Measurements from ENCODE around the gene KIAA0753. TPM values are rescaled to one million over a fixed set of nuclear protein-coding genes. Genes with fewer than 3 reads are reported as not detected.

KIAA0753 gene

DNA sequence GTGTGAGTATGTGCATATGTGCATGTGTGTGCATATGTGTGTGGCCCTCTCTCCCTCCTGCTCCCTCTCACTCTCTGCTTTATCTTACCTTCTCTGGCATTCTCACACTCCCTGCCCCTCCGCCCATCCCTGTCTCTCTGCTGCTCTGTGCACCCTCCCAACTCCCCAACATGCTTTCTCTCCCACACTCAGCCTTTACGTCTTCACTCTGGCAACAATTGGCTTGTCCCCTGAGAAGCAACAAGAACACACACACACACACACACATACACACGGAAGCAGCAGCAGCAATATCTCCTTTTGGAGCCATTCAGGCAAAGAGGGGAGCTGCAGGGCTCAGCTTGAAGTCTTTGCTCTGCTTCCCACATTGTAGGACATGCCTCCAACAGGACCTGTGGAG lies 112.0 kb downstream of the KIAA0753 start:
- no peak for DNase-seq (ENCODE audit: low read depth in 1 of 2, low spot score in 1 of 2)
- no peaks in the 10 kb centered on the region for H3K27me3 ChIP-seq (ENCODE audit: insufficient read depth, poor library complexity, severe bottlenecking)
- H3K4me3 ChIP-seq (replicated peaks; ENCODE audit: insufficient read depth, low read length) = no peak overlapping the region
- no peak overlapping the region for H3K27ac ChIP-seq (replicated peaks)
- TF ChIP-seq POLR2AphosphoS5 (IDR thresholded peaks at IDR 0.05; ENCODE audit: low read depth) (no peak), SPI1 (IDR thresholded peaks at IDR 0.05; ENCODE audit: borderline replicate concordance, low read depth) (no peak), GABPA (IDR thresholded peaks at IDR 0.05; ENCODE audit: low read depth) (no peak)
- TF ChIP-seq, protein P1, sequence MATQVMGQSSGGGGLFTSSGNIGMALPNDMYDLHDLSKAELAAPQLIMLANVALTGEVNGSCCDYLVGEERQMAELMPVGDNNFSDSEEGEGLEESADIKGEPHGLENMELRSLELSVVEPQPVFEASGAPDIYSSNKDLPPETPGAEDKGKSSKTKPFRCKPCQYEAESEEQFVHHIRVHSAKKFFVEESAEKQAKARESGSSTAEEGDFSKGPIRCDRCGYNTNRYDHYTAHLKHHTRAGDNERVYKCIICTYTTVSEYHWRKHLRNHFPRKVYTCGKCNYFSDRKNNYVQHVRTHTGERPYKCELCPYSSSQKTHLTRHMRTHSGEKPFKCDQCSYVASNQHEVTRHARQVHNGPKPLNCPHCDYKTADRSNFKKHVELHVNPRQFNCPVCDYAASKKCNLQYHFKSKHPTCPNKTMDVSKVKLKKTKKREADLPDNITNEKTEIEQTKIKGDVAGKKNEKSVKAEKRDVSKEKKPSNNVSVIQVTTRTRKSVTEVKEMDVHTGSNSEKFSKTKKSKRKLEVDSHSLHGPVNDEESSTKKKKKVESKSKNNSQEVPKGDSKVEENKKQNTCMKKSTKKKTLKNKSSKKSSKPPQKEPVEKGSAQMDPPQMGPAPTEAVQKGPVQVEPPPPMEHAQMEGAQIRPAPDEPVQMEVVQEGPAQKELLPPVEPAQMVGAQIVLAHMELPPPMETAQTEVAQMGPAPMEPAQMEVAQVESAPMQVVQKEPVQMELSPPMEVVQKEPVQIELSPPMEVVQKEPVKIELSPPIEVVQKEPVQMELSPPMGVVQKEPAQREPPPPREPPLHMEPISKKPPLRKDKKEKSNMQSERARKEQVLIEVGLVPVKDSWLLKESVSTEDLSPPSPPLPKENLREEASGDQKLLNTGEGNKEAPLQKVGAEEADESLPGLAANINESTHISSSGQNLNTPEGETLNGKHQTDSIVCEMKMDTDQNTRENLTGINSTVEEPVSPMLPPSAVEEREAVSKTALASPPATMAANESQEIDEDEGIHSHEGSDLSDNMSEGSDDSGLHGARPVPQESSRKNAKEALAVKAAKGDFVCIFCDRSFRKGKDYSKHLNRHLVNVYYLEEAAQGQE (IDR thresholded peaks at IDR 0.05; ENCODE audit: insufficient replicate concordance, low read depth) = no peak
- TF ChIP-seq, protein P2, sequence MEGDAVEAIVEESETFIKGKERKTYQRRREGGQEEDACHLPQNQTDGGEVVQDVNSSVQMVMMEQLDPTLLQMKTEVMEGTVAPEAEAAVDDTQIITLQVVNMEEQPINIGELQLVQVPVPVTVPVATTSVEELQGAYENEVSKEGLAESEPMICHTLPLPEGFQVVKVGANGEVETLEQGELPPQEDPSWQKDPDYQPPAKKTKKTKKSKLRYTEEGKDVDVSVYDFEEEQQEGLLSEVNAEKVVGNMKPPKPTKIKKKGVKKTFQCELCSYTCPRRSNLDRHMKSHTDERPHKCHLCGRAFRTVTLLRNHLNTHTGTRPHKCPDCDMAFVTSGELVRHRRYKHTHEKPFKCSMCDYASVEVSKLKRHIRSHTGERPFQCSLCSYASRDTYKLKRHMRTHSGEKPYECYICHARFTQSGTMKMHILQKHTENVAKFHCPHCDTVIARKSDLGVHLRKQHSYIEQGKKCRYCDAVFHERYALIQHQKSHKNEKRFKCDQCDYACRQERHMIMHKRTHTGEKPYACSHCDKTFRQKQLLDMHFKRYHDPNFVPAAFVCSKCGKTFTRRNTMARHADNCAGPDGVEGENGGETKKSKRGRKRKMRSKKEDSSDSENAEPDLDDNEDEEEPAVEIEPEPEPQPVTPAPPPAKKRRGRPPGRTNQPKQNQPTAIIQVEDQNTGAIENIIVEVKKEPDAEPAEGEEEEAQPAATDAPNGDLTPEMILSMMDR (IDR thresholded peaks at IDR 0.05; ENCODE audit: insufficient read depth, low read length) = no peak

Small RNAs within 50 kb of the gene (microRNA-seq; reads per million reads assigned to microRNA genes)
- gene MIR4520-1 (not detected), gene MIR4520-2 (not detected)

Measured in HL-60 (cell line).